Activated naive CD4-positive, alpha-beta T cell treated with anti-CD3 and anti-CD28 coated beads for 36 hours (primary cell): ENCODE data around the gene DTX1. TPM values are rescaled to one million over a fixed set of nuclear protein-coding genes. Genes with fewer than 3 reads are reported as not detected.

Experiments used
- CTCF ChIA-PET: fragments of 350-600 bp; sonication (Branson Sonifier 250); formaldehyde crosslinking; loops from one replicate; lab custom pipeline; 2021; ENCODE audit warnings: antibody characterized with exemption; lab: Charles Lee
- DNase-seq: peaks from one replicate; pipeline ENCODE4 v3.0.0-alpha.2; 2020
- H3K27ac Mint-ChIP-seq: one replicate; pipeline ENCODE4 v1.8.0; 2021; ENCODE audit warnings: mild to moderate bottlenecking, mixed read lengths
- H3K27me3 Mint-ChIP-seq: one replicate; pipeline ENCODE4 v1.8.0; 2021; ENCODE audit warnings: low read depth, mixed read lengths
- H3K36me3 Mint-ChIP-seq: one replicate; pipeline ENCODE4 v1.8.0; 2021; ENCODE audit warnings: low read depth, mixed read lengths
- H3K4me1 Mint-ChIP-seq: one replicate; pipeline ENCODE4 v1.8.0; 2021; ENCODE audit warnings: low read depth, mixed read lengths
- H3K4me3 Mint-ChIP-seq: one replicate; pipeline ENCODE4 v1.8.0; 2021; ENCODE audit warnings: mild to moderate bottlenecking, moderate library complexity, mixed read lengths
- H3K9me3 Mint-ChIP-seq: one replicate; pipeline ENCODE4 v1.8.0; 2021; ENCODE audit warnings: mixed read lengths
- intact Hi-C: fragments of 100-400 bp; cut with micrococcal nuclease; formaldehyde crosslinking; loops from one replicate; pipeline ENCODE4 v1.15.1; 2023
- total RNA-seq, 2 experiments: library from RNA; stranded (reverse); gene quantifications; one replicate each; pipeline ENCODE4 v1.2.3, GENCODE V29; 2021

DTX1 gene
- total RNA-seq, 2 experiments from 2014 or later = 8.3 to 10.7 TPM

GRCh38 chr12:113077057-113077858 is 20.7 kb downstream of the DTX1 start:
- Mint-ChIP-seq H3K4me1 (peaks cover 36% of the 10 kb centered on the region), H3K27me3 (no peaks in the 10 kb centered on the region), H3K4me3 (no peak overlapping the region), H3K36me3 (no peaks in the 10 kb centered on the region), H3K9me3 (no peaks in the 10 kb centered on the region), H3K27ac (no peak overlapping the region)
- intact Hi-C loops = no loop called here
- CTCF ChIA-PET = no interaction called here
- no peak for DNase-seq

- no peak for DNase-seq
- Mint-ChIP-seq H3K27ac (no peak overlapping the region), H3K9me3 (no peaks in the 10 kb centered on the region), H3K4me1 (peaks cover 36% of the 10 kb centered on the region), H3K4me3 (no peak overlapping the region), H3K36me3 (no peaks in the 10 kb centered on the region), H3K27me3 (no peaks in the 10 kb centered on the region)
- CTCF ChIA-PET = no interaction called here
- intact Hi-C loops = no loop called here
Observed at GRCh38 chr12:113077859-113078255, 21.3 kb downstream of the DTX1 start.

- Mint-ChIP-seq H3K36me3 (no peaks in the 10 kb centered on the region), H3K4me1 (peaks cover 30% of the 10 kb centered on the region), H3K27me3 (no peaks in the 10 kb centered on the region), H3K27ac (no peak overlapping the region), H3K9me3 (no peaks in the 10 kb centered on the region), H3K4me3 (no peak overlapping the region)
- intact Hi-C loops = no loop called here
- CTCF ChIA-PET = interaction anchor here (0.6 kb wide), 1 partner anchor 16 kb away, joined by 4 read pairs; no protein-coding TSS in a partner anchor
- no peak for DNase-seq
Observed at GRCh38 chr12:113081873-113082272, 25.3 kb downstream of the DTX1 start.

- Mint-ChIP-seq H3K36me3 (no peaks in the 10 kb centered on the region), H3K4me3 (no peak overlapping the region), H3K27me3 (no peaks in the 10 kb centered on the region), H3K27ac (no peak overlapping the region), H3K4me1 (peaks cover 37% of the 10 kb centered on the region), H3K9me3 (no peaks in the 10 kb centered on the region)
- intact Hi-C loops = no loop called here
- CTCF ChIA-PET = interaction anchor here (0.7 kb wide), 1 partner anchor 47 kb away, joined by 3 read pairs; no protein-coding TSS in a partner anchor
- DNase-seq = no peak
Observed at GRCh38 chr12:113082486-113083148, 26.1 kb downstream of the DTX1 start.

- intact Hi-C loops = no loop called here
- H3K4me1 Mint-ChIP-seq = peaks cover 44% of the 10 kb centered on the region
- H3K27me3 Mint-ChIP-seq = no peaks in the 10 kb centered on the region
- no peak for DNase-seq
- CTCF ChIA-PET = no interaction called here
- peak overlapping the region; percentile 67 for H3K27ac Mint-ChIP-seq
- H3K36me3 Mint-ChIP-seq = no peaks in the 10 kb centered on the region
- no peak overlapping the region for H3K4me3 Mint-ChIP-seq
- H3K9me3 Mint-ChIP-seq = peaks cover 2% of the 10 kb centered on the region
Observed at GRCh38 chr12:113083863-113084435, 27.4 kb downstream of the DTX1 start.

GRCh38 chr12:113086249-113087164 is 30.0 kb downstream of the DTX1 start:
- no peak overlapping the region for H3K4me3 Mint-ChIP-seq
- H3K27ac Mint-ChIP-seq = peak overlapping the region; percentile 51
- peaks cover 65% of the 10 kb centered on the region for H3K4me1 Mint-ChIP-seq
- peak; percentile 52 for DNase-seq
- intact Hi-C loops = no loop called here
- CTCF ChIA-PET = interaction anchor here (0.7 kb wide), 1 partner anchor 186 kb away, joined by 3 read pairs; no protein-coding TSS in a partner anchor
- peaks cover 4% of the 10 kb centered on the region for H3K9me3 Mint-ChIP-seq
- H3K27me3 Mint-ChIP-seq = no peaks in the 10 kb centered on the region
- no peaks in the 10 kb centered on the region for H3K36me3 Mint-ChIP-seq

- Mint-ChIP-seq H3K4me3 (no peak overlapping the region), H3K27me3 (no peaks in the 10 kb centered on the region), H3K9me3 (peaks cover 4% of the 10 kb centered on the region), H3K36me3 (no peaks in the 10 kb centered on the region), H3K4me1 (peaks cover 70% of the 10 kb centered on the region), H3K27ac (peak overlapping the region; percentile 51)
- CTCF ChIA-PET = no interaction called here
- intact Hi-C loops = no loop called here
- DNase-seq = no peak
Observed at GRCh38 chr12:113087193-113087592, 30.7 kb downstream of the DTX1 start.

GRCh38 chr12:113088037-113088436 is 31.5 kb downstream of the DTX1 start:
- intact Hi-C loops = loop anchor here (2.0 kb wide), 1 partner anchor 109 kb away; the partner anchor contains the start of gene OAS2
- no peak overlapping the region for H3K4me3 Mint-ChIP-seq
- no peaks in the 10 kb centered on the region for H3K36me3 Mint-ChIP-seq
- CTCF ChIA-PET = interaction anchor here (1.9 kb wide), 1 partner anchor 18 kb away, joined by 5 read pairs; no protein-coding TSS in a partner anchor
- DNase-seq = no peak
- H3K9me3 Mint-ChIP-seq = peaks cover 4% of the 10 kb centered on the region
- peaks cover 77% of the 10 kb centered on the region for H3K4me1 Mint-ChIP-seq
- no peak overlapping the region for H3K27ac Mint-ChIP-seq
- H3K27me3 Mint-ChIP-seq = no peaks in the 10 kb centered on the region

- no peaks in the 10 kb centered on the region for H3K27me3 Mint-ChIP-seq
- H3K27ac Mint-ChIP-seq = peak overlapping the region; percentile 86
- H3K4me1 Mint-ChIP-seq = peaks cover 78% of the 10 kb centered on the region
- peak; percentile 74 for DNase-seq
- peak overlapping the region; percentile 53 for H3K4me3 Mint-ChIP-seq
- H3K9me3 Mint-ChIP-seq = peaks cover 4% of the 10 kb centered on the region
- intact Hi-C loops = loop anchor here (1.0 to 2.0 kb wide), 2 partner anchors 19 to 110 kb away; partner anchors contain the start of gene OAS2
- no peaks in the 10 kb centered on the region for H3K36me3 Mint-ChIP-seq
- CTCF ChIA-PET = interaction anchor here (1.0 to 2.2 kb wide), 5 partner anchors 9 to 96 kb away, joined by 3 to 21 read pairs (median 5); no protein-coding TSS in a partner anchor
Observed at GRCh38 chr12:113088971-113089756, 32.6 kb downstream of the DTX1 start.

GRCh38 chr12:113089839-113090238 is 33.3 kb downstream of the DTX1 start:
- intact Hi-C loops = loop anchor here (1.0 to 2.0 kb wide), 2 partner anchors 20 to 111 kb away; partner anchors contain the start of gene OAS2
- Mint-ChIP-seq H3K9me3 (peaks cover 4% of the 10 kb centered on the region), H3K27me3 (no peaks in the 10 kb centered on the region), H3K27ac (peak overlapping the region; percentile 86), H3K4me1 (peaks cover 79% of the 10 kb centered on the region), H3K36me3 (no peaks in the 10 kb centered on the region), H3K4me3 (peak overlapping the region; percentile 53)
- DNase-seq = no peak
- CTCF ChIA-PET = interaction anchor here (0.9 to 2.2 kb wide), 6 partner anchors 9 to 85 kb away, joined by 3 to 21 read pairs (median 5); no protein-coding TSS in a partner anchor

- intact Hi-C loops = no loop called here
- CTCF ChIA-PET = interaction anchor here (0.9 to 2.2 kb wide), 4 partner anchors 8 to 84 kb away, joined by 3 to 21 read pairs (median 6); no protein-coding TSS in a partner anchor
- no peaks in the 10 kb centered on the region for H3K36me3 Mint-ChIP-seq
- H3K27ac Mint-ChIP-seq = no peak overlapping the region
- H3K9me3 Mint-ChIP-seq = peaks cover 4% of the 10 kb centered on the region
- no peak overlapping the region for H3K4me3 Mint-ChIP-seq
- DNase-seq = no peak
- H3K27me3 Mint-ChIP-seq = no peaks in the 10 kb centered on the region
- peaks cover 73% of the 10 kb centered on the region for H3K4me1 Mint-ChIP-seq
Observed at GRCh38 chr12:113090740-113091139, 34.2 kb downstream of the DTX1 start.
